Measurements from ENCODE around the gene MYL11.
"Not testable (repeated sequence)": the region's sequence is repeated elsewhere in the genome, so short reads cannot be mapped to it uniquely, and the experiment has no call there.

Gene MYL11

GRCh38 chr16:30371248-30371816 is 3.3 kb upstream of the MYL11 start:
- DNase-seq: no peak

GRCh38 chr16:30372038-30372712 is 2.4 kb upstream of the MYL11 start:
- DNase-seq: no peak

- no peak for DNase-seq
These were observed 1.9 kb upstream of the MYL11 start for GRCh38 chr16:30372725-30373124.

GRCh38 chr16:30375864-30376263 is 1.3 kb downstream of the MYL11 start:
- no peak for DNase-seq

GRCh38 chr16:30376461-30376902 is 1.9 kb downstream of the MYL11 start:
- no peak for DNase-seq

- DNase-seq: no peak
These were observed 2.6 kb downstream of the MYL11 start for GRCh38 chr16:30377050-30377811.

- DNase-seq: peak; percentile 74
These were observed 3.2 kb downstream of the MYL11 start for GRCh38 chr16:30377812-30378235.

- DNase-seq: peak; percentile 90
These were observed 3.9 kb downstream of the MYL11 start for GRCh38 chr16:30378236-30379157.

GRCh38 chr16:30379158-30379783 is 4.7 kb downstream of the MYL11 start:
- no peak for DNase-seq

GRCh38 chr16:30380072-30380802 is 5.6 kb downstream of the MYL11 start:
- DNase-seq: no peak

GRCh38 chr16:30380803-30381208 is 6.2 kb downstream of the MYL11 start:
- no peak for DNase-seq

GRCh38 chr16:30381291-30382041 is 6.9 kb downstream of the MYL11 start:
- DNase-seq: no peak

- no peak for DNase-seq
These were observed 7.7 kb downstream of the MYL11 start, which contains the start of gene SEPTIN1 for GRCh38 chr16:30382111-30382881. TSS of gene SEPTIN1 (minus strand) at chr16:30382561. CDS start at chr16:30382542, 19 bp downstream.

GRCh38 chr16:30383521-30383920 is 8.9 kb downstream of the MYL11 start:
- DNase-seq: no peak

- DNase-seq: peak; percentile 10
These were observed 20.1 kb downstream of the MYL11 start for GRCh38 chr16:30394592-30395154.

GRCh38 chr16:30395155-30395991 is 20.8 kb downstream of the MYL11 start, which contains the start of gene ZNF48:
TSS of gene ZNF48 (plus strand) at chr16:30395420. CDS start at chr16:30395795, 375 bp downstream.
- DNase-seq: peak; percentile 74

- peak; percentile 19 for DNase-seq
These were observed 21.5 kb downstream of the MYL11 start for GRCh38 chr16:30395992-30396585.

GRCh38 chr16:30396627-30397026 is 22.0 kb downstream of the MYL11 start:
- not testable (repeated sequence) for DNase-seq

All from kidney glomerular epithelial cell (primary cell).